ENCODE results near the gene NAV3.

NAV3 gene

DNA sequence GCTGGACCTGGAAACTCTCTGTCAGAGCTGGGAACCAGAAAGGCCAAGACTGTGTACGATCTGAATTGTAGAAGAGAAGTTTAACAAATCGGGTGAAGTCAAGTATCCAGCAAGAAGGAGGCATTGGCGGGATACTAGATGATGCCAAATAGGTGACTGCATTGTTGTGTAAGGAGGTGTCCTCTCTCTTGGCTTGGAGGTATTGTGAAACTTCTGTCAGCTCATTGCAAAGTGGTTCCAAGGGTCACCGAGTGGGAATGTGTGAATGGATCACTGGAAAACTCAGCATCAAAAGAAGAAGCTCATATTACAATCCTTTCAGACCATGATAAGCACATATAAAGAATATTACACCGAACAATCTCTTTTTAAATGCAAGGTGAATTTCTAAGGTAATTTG is 11.7 kb downstream of the NAV3 start:
- Histone ChIP-seq H3K27ac (ENCODE audit: low read depth, low read length) (no peak overlapping the region), H3K4me3 (ENCODE audit: low read depth in 1 of 5, low read length in 5 of 5) (no peak overlapping the region), H3K27me3 (ENCODE audit: control insufficient read depth in 5 of 5, insufficient read depth in 4 of 5, low read length in 5 of 5) (no peaks in the 10 kb centered on the region), H3K9ac (ENCODE audit: low read length in 5 of 5) (no peak overlapping the region), H3K4me1 (ENCODE audit: control insufficient read depth in 5 of 5, insufficient read depth in 5 of 5, low read length in 5 of 5) (peaks cover 5 to 38% (median 31%) of the 10 kb centered on the region in 5 donors), H3K36me3 (ENCODE audit: control insufficient read depth in 5 of 5, insufficient read depth in 5 of 5, low read length in 5 of 5) (no peaks in the 10 kb centered on the region), H3K9me3 (ENCODE audit: control insufficient read depth in 5 of 5, low read length in 5 of 5) (no peaks in the 10 kb centered on the region)

DNA sequence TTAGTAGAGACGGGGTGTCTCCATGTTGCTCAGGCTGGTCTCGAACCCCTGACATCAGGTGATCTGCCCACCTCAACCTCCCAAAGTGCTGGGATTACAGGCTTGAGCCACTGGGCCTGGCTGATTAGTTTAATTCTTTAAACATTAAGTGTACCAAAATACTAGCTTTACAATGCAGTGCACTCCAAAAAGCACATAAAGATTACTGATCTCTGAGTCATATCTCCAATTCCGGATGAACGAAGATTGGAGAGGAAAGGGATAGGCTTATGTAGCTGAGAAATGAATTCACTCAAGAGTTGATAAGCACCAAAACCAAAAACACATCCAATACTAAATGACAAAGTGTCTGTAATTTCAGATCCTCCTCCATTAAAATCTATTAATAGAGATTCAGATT is 15.1 kb downstream of the NAV3 start:
- Histone ChIP-seq H3K9ac (ENCODE audit: low read length in 5 of 5) (no peak overlapping the region), H3K4me3 (ENCODE audit: low read depth in 1 of 5, low read length in 5 of 5) (no peak overlapping the region), H3K27me3 (ENCODE audit: control insufficient read depth in 5 of 5, insufficient read depth in 4 of 5, low read length in 5 of 5) (no peaks in the 10 kb centered on the region), H3K36me3 (ENCODE audit: control insufficient read depth in 5 of 5, insufficient read depth in 5 of 5, low read length in 5 of 5) (no peaks in the 10 kb centered on the region), H3K9me3 (ENCODE audit: control insufficient read depth in 5 of 5, low read length in 5 of 5) (no peaks in the 10 kb centered on the region), H3K27ac (ENCODE audit: low read depth, low read length) (no peak overlapping the region), H3K4me1 (ENCODE audit: control insufficient read depth in 5 of 5, insufficient read depth in 5 of 5, low read length in 5 of 5) (peaks cover 2 to 42% (median 38%) of the 10 kb centered on the region in 5 donors)

DNA sequence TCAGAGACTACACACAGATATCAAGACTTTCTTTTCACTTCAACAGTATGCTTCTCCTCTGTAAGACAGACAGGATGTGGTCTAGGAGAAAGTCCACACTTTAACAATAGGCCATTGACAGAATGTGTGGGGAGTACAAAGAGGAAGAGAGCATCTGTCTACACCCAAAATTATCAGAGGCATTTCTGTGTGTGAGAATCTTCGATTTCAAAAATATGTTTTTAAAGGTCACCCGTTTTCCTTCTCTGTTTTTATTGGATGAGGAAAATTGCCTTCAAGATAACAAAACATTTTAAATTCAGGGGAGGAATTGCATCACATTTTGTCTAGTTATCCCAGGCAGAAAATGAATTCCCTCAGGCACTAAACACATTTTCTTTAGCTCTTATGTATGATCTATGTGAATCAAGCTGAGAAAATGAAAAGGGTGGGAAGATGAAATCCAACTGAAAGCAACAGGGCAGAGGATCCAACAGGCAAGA is 16.4 kb downstream of the NAV3 start:
- Histone ChIP-seq H3K9me3 (ENCODE audit: control insufficient read depth in 5 of 5, low read length in 5 of 5) (no peaks in the 10 kb centered on the region), H3K27ac (ENCODE audit: low read depth, low read length) (no peak overlapping the region), H3K27me3 (ENCODE audit: control insufficient read depth in 5 of 5, insufficient read depth in 4 of 5, low read length in 5 of 5) (no peaks in the 10 kb centered on the region), H3K4me1 (ENCODE audit: control insufficient read depth in 5 of 5, insufficient read depth in 5 of 5, low read length in 5 of 5) (peaks cover 2 to 33% (median 29%) of the 10 kb centered on the region in 5 donors), H3K4me3 (ENCODE audit: low read depth in 1 of 5, low read length in 5 of 5) (no peak overlapping the region), H3K9ac (ENCODE audit: low read length in 5 of 5) (no peak overlapping the region), H3K36me3 (ENCODE audit: control insufficient read depth in 5 of 5, insufficient read depth in 5 of 5, low read length in 5 of 5) (no peaks in the 10 kb centered on the region)

DNA sequence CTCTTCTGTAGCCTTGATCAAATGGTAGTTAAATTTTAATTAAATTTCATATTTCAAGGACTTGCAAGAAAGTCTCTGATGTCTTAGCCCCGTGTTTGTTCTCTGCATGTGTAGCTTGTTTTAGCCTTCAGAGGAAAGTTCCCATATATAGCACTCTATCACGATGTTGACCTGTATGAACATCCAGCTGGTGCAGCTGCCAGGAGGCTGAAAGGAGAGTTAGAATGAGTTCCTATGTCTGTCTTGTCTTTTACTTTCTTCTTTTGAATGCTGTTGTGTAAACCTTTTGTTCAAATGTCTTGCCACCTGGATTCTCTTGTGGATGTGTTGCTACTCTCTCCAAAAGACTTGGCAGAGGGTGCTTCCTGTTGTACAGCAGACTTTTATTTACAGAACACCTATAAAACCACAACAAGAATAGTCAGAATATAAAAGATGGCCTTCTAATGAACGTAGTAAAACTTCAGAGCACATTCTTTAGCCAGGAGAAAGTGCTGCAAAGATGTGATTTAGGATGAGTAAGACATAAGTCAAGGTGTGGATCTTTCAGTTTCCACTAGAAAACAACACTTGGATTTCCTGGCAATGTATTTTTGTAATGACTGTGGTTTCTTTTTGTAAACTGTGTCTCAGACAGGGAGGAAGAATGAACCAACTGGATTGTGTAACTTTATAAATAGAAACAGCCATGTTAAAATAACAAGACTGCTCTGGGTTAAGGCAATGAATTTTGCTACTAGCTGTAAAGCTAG is 17.2 kb downstream of the NAV3 start:
- Histone ChIP-seq H3K4me3 (ENCODE audit: low read depth in 1 of 5, low read length in 5 of 5) (no peak overlapping the region), H3K27ac (ENCODE audit: low read depth, low read length) (peak overlapping the region; percentile 59), H3K9ac (ENCODE audit: low read length in 5 of 5) (no peak overlapping the region), H3K9me3 (ENCODE audit: control insufficient read depth in 5 of 5, low read length in 5 of 5) (peaks cover 0 to 2% (median under 1%) of the 10 kb centered on the region in 5 donors), H3K4me1 (ENCODE audit: control insufficient read depth in 5 of 5, insufficient read depth in 5 of 5, low read length in 5 of 5) (peaks cover 0 to 27% (median 23%) of the 10 kb centered on the region in 5 donors), H3K27me3 (ENCODE audit: control insufficient read depth in 5 of 5, insufficient read depth in 4 of 5, low read length in 5 of 5) (no peaks in the 10 kb centered on the region), H3K36me3 (ENCODE audit: control insufficient read depth in 5 of 5, insufficient read depth in 5 of 5, low read length in 5 of 5) (no peaks in the 10 kb centered on the region)

DNA sequence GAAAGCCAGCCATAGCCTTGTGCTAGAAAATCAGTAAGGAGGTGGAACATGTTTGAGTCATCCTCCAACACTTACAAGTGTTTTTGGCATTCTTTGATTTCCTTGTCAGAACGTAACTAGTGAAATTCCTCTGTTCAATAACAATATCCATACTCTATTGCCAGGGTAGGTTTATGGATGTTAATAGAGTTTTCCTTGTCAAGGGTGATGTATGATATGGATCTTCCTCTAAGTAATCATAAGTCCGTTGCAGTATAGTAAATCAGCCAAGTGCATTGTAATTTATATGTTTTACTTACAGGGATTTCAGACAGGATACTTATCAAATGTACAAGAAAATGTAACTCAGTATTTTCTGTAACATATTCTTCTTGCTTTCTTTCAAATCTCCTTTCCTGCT is 19.4 kb downstream of the NAV3 start:
- H3K4me1 ChIP-seq (ENCODE audit: control insufficient read depth in 5 of 5, insufficient read depth in 5 of 5, low read length in 5 of 5) = peaks cover 0 to 27% (median 23%) of the 10 kb centered on the region in 5 donors
- H3K36me3 ChIP-seq (ENCODE audit: control insufficient read depth in 5 of 5, insufficient read depth in 5 of 5, low read length in 5 of 5) = no peaks in the 10 kb centered on the region
- no peak overlapping the region for H3K27ac ChIP-seq (ENCODE audit: low read depth, low read length)
- no peaks in the 10 kb centered on the region for H3K27me3 ChIP-seq (ENCODE audit: control insufficient read depth in 5 of 5, insufficient read depth in 4 of 5, low read length in 5 of 5)
- H3K9ac ChIP-seq (ENCODE audit: low read length in 5 of 5) = no peak overlapping the region
- H3K4me3 ChIP-seq (ENCODE audit: low read depth in 1 of 5, low read length in 5 of 5) = no peak overlapping the region
- peaks cover 0 to 4% (median 3%) of the 10 kb centered on the region in 5 donors for H3K9me3 ChIP-seq (ENCODE audit: control insufficient read depth in 5 of 5, low read length in 5 of 5)

DNA sequence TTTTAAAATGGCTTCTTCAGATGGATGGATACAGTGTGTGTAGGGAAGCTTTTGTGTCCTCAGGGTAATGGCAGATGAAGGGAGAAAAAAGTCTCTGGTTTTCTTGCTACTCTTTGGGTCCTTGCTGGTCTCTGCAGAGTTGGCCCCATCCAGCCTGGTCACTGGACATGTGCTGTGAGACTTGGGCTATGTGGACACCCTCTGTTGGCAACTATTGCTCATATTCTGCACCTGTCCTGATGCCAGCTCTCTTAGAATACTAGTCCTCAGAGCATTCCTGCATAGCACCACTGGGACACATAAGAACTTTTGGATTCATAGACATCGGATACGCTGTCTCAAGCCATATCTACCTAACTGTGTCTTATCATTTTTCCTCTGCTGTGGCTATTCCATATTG is 20.0 kb downstream of the NAV3 start:
- Histone ChIP-seq H3K9me3 (ENCODE audit: control insufficient read depth in 5 of 5, low read length in 5 of 5) (peaks cover 0 to 4% (median 3%) of the 10 kb centered on the region in 5 donors), H3K4me3 (ENCODE audit: low read depth in 1 of 5, low read length in 5 of 5) (no peak overlapping the region), H3K27ac (ENCODE audit: low read depth, low read length) (no peak overlapping the region), H3K27me3 (ENCODE audit: control insufficient read depth in 5 of 5, insufficient read depth in 4 of 5, low read length in 5 of 5) (no peaks in the 10 kb centered on the region), H3K9ac (ENCODE audit: low read length in 5 of 5) (no peak overlapping the region), H3K36me3 (ENCODE audit: control insufficient read depth in 5 of 5, insufficient read depth in 5 of 5, low read length in 5 of 5) (no peaks in the 10 kb centered on the region), H3K4me1 (ENCODE audit: control insufficient read depth in 5 of 5, insufficient read depth in 5 of 5, low read length in 5 of 5) (peaks cover 0 to 29% (median 26%) of the 10 kb centered on the region in 5 donors)

DNA sequence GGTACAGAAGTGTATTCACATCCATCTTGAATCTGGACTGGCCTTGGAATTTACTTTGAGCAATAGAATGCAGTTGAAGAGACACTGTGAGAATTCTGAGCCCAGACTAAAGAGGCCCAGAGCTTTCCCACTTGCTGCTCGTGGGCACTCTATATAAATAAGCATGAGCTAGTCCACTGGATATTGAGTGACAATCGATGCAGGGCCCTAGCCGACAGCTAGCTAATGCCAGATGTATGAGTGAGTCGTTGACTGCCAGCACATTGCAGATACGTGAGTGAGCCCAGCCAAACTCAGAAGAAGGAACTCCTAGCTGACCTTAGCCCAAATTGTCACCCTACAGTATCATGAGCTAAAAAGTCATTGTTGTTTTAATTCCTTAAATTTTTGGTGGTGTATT is 24.9 kb downstream of the NAV3 start:
- H3K27me3 ChIP-seq (ENCODE audit: control insufficient read depth in 5 of 5, insufficient read depth in 4 of 5, low read length in 5 of 5) = no peaks in the 10 kb centered on the region
- H3K4me1 ChIP-seq (ENCODE audit: control insufficient read depth in 5 of 5, insufficient read depth in 5 of 5, low read length in 5 of 5) = peaks cover 0 to 29% (median 10%) of the 10 kb centered on the region in 5 donors
- H3K9me3 ChIP-seq (ENCODE audit: control insufficient read depth in 5 of 5, low read length in 5 of 5) = peaks cover 0 to 4% (median 3%) of the 10 kb centered on the region in 5 donors
- H3K4me3 ChIP-seq (ENCODE audit: low read depth in 1 of 5, low read length in 5 of 5) = no peak overlapping the region
- no peak overlapping the region for H3K27ac ChIP-seq (ENCODE audit: low read depth, low read length)
- H3K9ac ChIP-seq (ENCODE audit: low read length in 5 of 5) = peak overlapping the region in 1 of 5 donors; percentile 21
- no peaks in the 10 kb centered on the region for H3K36me3 ChIP-seq (ENCODE audit: control insufficient read depth in 5 of 5, insufficient read depth in 5 of 5, low read length in 5 of 5)

DNA sequence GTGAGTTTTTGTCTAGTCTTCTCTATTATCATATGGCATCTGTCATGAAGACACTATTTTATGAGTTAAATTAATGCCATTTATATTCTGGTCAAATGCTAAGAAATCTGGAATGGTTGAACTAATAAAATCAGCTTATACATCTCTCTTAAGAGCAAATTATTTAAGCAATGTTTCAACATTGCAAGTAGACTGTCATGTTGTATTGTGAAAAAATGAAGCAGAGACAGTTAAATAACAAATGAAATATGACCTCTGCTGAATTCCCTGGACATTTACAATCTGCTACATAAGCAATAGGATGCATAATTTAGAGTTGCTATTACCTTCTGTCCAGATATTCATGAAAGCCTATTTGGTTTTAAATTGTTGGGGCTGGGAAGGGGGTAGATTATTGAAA is 30.6 kb downstream of the NAV3 start:
- H3K9me3 ChIP-seq (ENCODE audit: control insufficient read depth in 5 of 5, low read length in 5 of 5) = no peaks in the 10 kb centered on the region
- H3K9ac ChIP-seq (ENCODE audit: low read length in 5 of 5) = no peak overlapping the region
- H3K4me1 ChIP-seq (ENCODE audit: control insufficient read depth in 5 of 5, insufficient read depth in 5 of 5, low read length in 5 of 5) = peaks cover 0 to 32% (median 12%) of the 10 kb centered on the region in 5 donors
- H3K27ac ChIP-seq (ENCODE audit: low read depth, low read length) = no peak overlapping the region
- H3K4me3 ChIP-seq (ENCODE audit: low read depth in 1 of 5, low read length in 5 of 5) = no peak overlapping the region
- no peaks in the 10 kb centered on the region for H3K36me3 ChIP-seq (ENCODE audit: control insufficient read depth in 5 of 5, insufficient read depth in 5 of 5, low read length in 5 of 5)
- no peaks in the 10 kb centered on the region for H3K27me3 ChIP-seq (ENCODE audit: control insufficient read depth in 5 of 5, insufficient read depth in 4 of 5, low read length in 5 of 5)

DNA sequence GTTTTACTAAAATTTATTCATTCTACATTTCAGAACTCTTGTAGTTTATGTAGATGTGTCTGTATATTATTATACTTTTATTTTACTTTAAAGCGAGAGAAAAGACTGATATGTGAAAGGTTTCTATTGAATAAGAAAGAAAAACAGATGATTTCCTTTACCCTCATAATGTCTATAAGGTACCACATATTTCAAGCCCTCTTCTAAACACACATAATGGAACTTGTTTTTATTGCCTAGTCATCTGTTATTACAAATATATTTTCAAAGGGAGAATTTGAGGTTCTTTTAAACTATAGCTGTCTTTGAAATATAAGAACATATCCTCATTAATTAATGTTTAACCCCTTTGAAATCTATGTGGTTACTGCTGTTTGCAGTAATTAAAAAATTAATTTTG is 34.5 kb downstream of the NAV3 start:
- Histone ChIP-seq H3K27me3 (ENCODE audit: control insufficient read depth in 5 of 5, insufficient read depth in 4 of 5, low read length in 5 of 5) (no peaks in the 10 kb centered on the region), H3K27ac (ENCODE audit: low read depth, low read length) (no peak overlapping the region), H3K9ac (ENCODE audit: low read length in 5 of 5) (no peak overlapping the region), H3K4me1 (ENCODE audit: control insufficient read depth in 5 of 5, insufficient read depth in 5 of 5, low read length in 5 of 5) (peaks cover 0 to 20% (median 12%) of the 10 kb centered on the region in 5 donors), H3K9me3 (ENCODE audit: control insufficient read depth in 5 of 5, low read length in 5 of 5) (no peaks in the 10 kb centered on the region), H3K4me3 (ENCODE audit: low read depth in 1 of 5, low read length in 5 of 5) (no peak overlapping the region), H3K36me3 (ENCODE audit: control insufficient read depth in 5 of 5, insufficient read depth in 5 of 5, low read length in 5 of 5) (no peaks in the 10 kb centered on the region)

DNA sequence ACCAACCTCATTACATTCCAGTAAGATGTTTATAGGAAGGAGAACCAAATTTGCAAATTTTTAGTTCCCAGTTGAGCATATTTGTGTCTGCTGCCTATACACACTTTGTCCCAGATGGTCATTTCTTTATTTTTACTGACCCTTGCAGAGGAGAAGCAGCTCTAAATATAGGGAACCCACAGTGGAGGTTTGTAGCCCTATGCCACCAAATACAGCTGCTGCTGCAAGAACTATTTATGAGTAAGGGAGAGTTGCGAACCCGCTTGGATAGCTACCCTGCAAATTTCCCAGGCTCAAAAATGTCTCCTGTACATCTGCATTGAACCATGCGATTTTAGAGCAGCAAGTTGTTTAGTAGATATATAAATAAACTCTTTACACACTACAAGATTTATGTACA is 48.2 kb downstream of the NAV3 start:
- no peaks in the 10 kb centered on the region for H3K9me3 ChIP-seq (ENCODE audit: control insufficient read depth in 5 of 5, low read length in 5 of 5)

More for the DNA sequence above, 48.2 kb downstream of the NAV3 start:
- H3K4me3 ChIP-seq (ENCODE audit: low read depth in 1 of 5, low read length in 5 of 5) = no peak overlapping the region
- no peaks in the 10 kb centered on the region for H3K27me3 ChIP-seq (ENCODE audit: control insufficient read depth in 5 of 5, insufficient read depth in 4 of 5, low read length in 5 of 5)
- no peak overlapping the region for H3K27ac ChIP-seq (ENCODE audit: low read depth, low read length)
- H3K9ac ChIP-seq (ENCODE audit: low read length in 5 of 5) = no peak overlapping the region
- H3K4me1 ChIP-seq (ENCODE audit: control insufficient read depth in 5 of 5, insufficient read depth in 5 of 5, low read length in 5 of 5) = no peaks in the 10 kb centered on the region
- no peaks in the 10 kb centered on the region for H3K36me3 ChIP-seq (ENCODE audit: control insufficient read depth in 5 of 5, insufficient read depth in 5 of 5, low read length in 5 of 5)
